CD4-positive, alpha-beta T cell treated with Interleukin-15 for 4 hours (primary cell): Measurements from ENCODE around the gene FBXL2.
"Not testable (repeated sequence)": the region's sequence is repeated elsewhere in the genome, so short reads cannot be mapped to it uniquely, and the experiment has no call there.

Experiments used
- DNase-seq: peaks from one replicate; pipeline ENCODE4 v3.0.0-alpha.2; 2020; ENCODE audit warnings: low spot score

The FBXL2 gene

GRCh38 chr3:33428734-33429133 lies 151.5 kb downstream of the FBXL2 start:
- DNase-seq = no peak

DNA sequence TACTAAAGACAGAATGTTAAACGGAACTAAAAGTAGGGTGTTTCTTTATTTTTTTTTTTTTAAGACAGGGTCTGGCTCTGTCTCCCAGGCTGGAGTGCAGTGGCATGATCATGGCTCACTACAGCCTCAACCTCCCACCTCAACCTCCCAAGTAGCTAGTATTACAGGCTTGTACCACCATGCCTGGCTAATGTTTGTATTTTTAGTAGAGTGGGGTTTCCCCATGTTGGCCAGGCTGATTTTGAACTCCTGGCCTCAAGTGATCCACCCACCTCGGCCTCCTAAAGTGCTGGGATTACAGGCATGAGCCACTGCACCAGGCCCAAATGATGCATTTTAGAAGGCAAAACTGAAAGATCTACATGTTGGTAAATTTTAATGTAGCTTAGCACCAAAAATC lies 152.1 kb downstream of the FBXL2 start:
- not testable (repeated sequence) for DNase-seq

- DNase-seq = no peak
These were observed 152.8 kb downstream of the FBXL2 start for GRCh38 chr3:33430061-33430460.

DNA sequence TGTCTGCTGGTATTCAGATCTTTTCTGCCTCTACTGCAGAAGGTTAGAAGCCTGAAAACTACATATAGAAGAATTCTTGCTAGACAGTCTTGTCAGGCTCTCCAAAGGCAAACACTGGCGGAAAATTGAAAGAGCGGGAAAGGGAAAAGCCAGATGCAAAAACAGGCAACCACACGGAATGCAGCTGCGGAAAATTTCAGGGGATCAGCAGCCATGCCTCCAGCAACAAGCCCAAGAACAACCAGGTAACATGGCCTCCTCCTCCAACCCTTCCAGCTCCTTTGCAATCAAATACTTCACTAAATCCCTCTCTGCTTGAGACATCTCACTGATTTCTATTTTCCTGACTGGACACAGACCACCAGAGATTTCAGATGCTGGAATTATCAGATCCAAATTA lies 153.3 kb downstream of the FBXL2 start:
- DNase-seq = no peak

DNA sequence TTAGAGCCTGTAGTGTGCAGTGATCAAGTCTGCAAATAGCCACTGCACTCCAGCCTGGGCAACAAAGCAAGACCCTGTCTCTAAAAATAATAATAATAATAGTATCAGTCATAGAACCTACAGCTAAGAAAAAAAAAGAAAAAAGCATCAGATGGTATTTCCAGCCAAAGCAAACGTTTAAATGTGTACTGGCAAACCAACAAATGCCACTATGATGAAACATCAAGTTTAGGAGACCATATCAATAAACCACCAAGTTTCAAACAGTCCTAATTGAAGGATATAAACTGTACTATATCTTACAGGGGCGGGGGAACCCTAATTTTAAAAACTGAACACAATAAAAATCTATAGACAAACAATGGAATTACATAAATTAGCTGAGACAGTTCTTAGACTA lies 156.6 kb downstream of the FBXL2 start:
- DNase-seq = no peak
